BLaER1 (cell line): ENCODE measurements around the gene ENKD1.

ENCODE experiments used
- H3K27ac ChIP-seq: shearing (Covaris generic); formaldehyde crosslinking; 2 replicates; pipeline ENCODE4 v1.8.1; 2022
- H3K27me3 ChIP-seq: shearing (Covaris generic); formaldehyde crosslinking; 2 replicates; pipeline ENCODE4 v1.8.1; 2022
- H3K36me3 ChIP-seq: shearing (Covaris generic); formaldehyde crosslinking; 2 replicates; pipeline ENCODE4 v1.8.1; 2022
- H3K4me1 ChIP-seq: shearing (Covaris generic); formaldehyde crosslinking; 2 replicates; pipeline ENCODE4 v1.8.1; 2022
- H3K4me2 ChIP-seq: shearing (Covaris generic); formaldehyde crosslinking; 2 replicates; pipeline ENCODE4 v1.8.1; 2022
- H3K4me3 ChIP-seq: shearing (Covaris generic); formaldehyde crosslinking; 2 replicates; pipeline ENCODE4 v1.8.1; 2022
- H3K9ac ChIP-seq: shearing (Covaris generic); formaldehyde crosslinking; 2 replicates; pipeline ENCODE4 v1.8.1; 2022
- H3K9me3 ChIP-seq: shearing (Covaris generic); formaldehyde crosslinking; 2 replicates; pipeline ENCODE4 v1.8.1; 2022
- H4K20me1 ChIP-seq: shearing (Covaris generic); formaldehyde crosslinking; 2 replicates; pipeline ENCODE4 v1.8.1; 2022
- Cebpa-rat ChIP-seq: shearing (Covaris generic); IDR thresholded peaks from 2 replicates; pipeline ENCODE4 v1.8.1; 2022

ENKD1 gene

GRCh38 chr16:67666559-67667452 lies at the start of gene ENKD1, which contains the start of gene C16orf86:
TSS of gene ENKD1 (minus strand) at chr16:67666750. CDS start at chr16:67666442, 308 bp downstream.
TSS of gene C16orf86 (plus strand) at chr16:67666814. CDS start at chr16:67666971, 157 bp downstream.
- Histone ChIP-seq H3K9me3 (no peaks in the 10 kb centered on the region), H3K9ac (peak within 1 kb of the TSS; percentile 95), H3K4me3 (peak within 1 kb of the TSS; percentile 88), H3K4me2 (peak within 1 kb of the TSS; percentile 99), H3K4me1 (peaks cover 58% of the 10 kb centered on the region), H3K27me3 (no peaks in the 10 kb centered on the region), H4K20me1 (peaks cover 7% of the 10 kb centered on the region; the same call in 1 of the 2 replicates), H3K36me3 (peaks cover 19% of the 10 kb centered on the region), H3K27ac (peak within 1 kb of the TSS; percentile 97)
- TF ChIP-seq Cebpa-rat: no peak

GRCh38 chr16:67716097-67716496 lies 49.5 kb upstream of the ENKD1 start:
- Histone ChIP-seq H3K9ac (no peak overlapping the region), H3K4me2 (no peak overlapping the region)

GRCh38 chr16:67714522-67714921 lies 48.0 kb upstream of the ENKD1 start:
- Histone ChIP-seq H3K4me3 (no peak overlapping the region), H3K9me3 (no peaks in the 10 kb centered on the region), H3K27ac (no peak overlapping the region), H3K27me3 (no peaks in the 10 kb centered on the region), H3K36me3 (peaks cover 42% of the 10 kb centered on the region), H3K4me2 (peak overlapping the region; percentile 36), H3K4me1 (peaks cover 36% of the 10 kb centered on the region), H3K9ac (0 out of 2 replicates have a peak overlapping the region, but pooled peaks have one; percentile 15), H4K20me1 (peaks cover 70% of the 10 kb centered on the region)
- no peak for TF ChIP-seq Cebpa-rat

More at GRCh38 chr16:67716097-67716496, 49.5 kb upstream of the ENKD1 start:
- peaks cover 46% of the 10 kb centered on the region for H3K4me1 ChIP-seq
- peaks cover 29% of the 10 kb centered on the region; the same call in 1 of the 2 replicates for H3K36me3 ChIP-seq
- H3K27ac ChIP-seq: no peak overlapping the region
- no peak overlapping the region for H3K4me3 ChIP-seq
- TF ChIP-seq Cebpa-rat: no peak
- H3K27me3 ChIP-seq: no peaks in the 10 kb centered on the region
- H4K20me1 ChIP-seq: peaks cover 55% of the 10 kb centered on the region
- H3K9me3 ChIP-seq: no peaks in the 10 kb centered on the region

GRCh38 chr16:67713647-67714273 lies 47.2 kb upstream of the ENKD1 start:
- Histone ChIP-seq H3K4me3 (no peak overlapping the region), H4K20me1 (peaks cover 78% of the 10 kb centered on the region), H3K4me2 (no peak overlapping the region; the same call in 1 of the 2 replicates), H3K4me1 (peaks cover 36% of the 10 kb centered on the region), H3K9me3 (no peaks in the 10 kb centered on the region), H3K27me3 (no peaks in the 10 kb centered on the region), H3K9ac (0 out of 2 replicates have a peak overlapping the region, but pooled peaks have one; percentile 15), H3K27ac (no peak overlapping the region), H3K36me3 (peaks cover 48% of the 10 kb centered on the region)
- peak; percentile 5; the same call in 1 of the 2 replicates for TF ChIP-seq Cebpa-rat

GRCh38 chr16:67710607-67711006 lies 44.1 kb upstream of the ENKD1 start:
- Histone ChIP-seq H3K27me3 (no peaks in the 10 kb centered on the region), H3K4me3 (no peak overlapping the region), H3K9ac (no peak overlapping the region), H4K20me1 (peaks cover 63% of the 10 kb centered on the region), H3K4me1 (peaks cover 15% of the 10 kb centered on the region), H3K36me3 (peaks cover 54% of the 10 kb centered on the region), H3K4me2 (no peak overlapping the region), H3K9me3 (peaks cover 5% of the 10 kb centered on the region; the same call in 1 of the 2 replicates), H3K27ac (no peak overlapping the region)
- no peak for TF ChIP-seq Cebpa-rat

GRCh38 chr16:67709050-67709449 lies 42.5 kb upstream of the ENKD1 start:
- Histone ChIP-seq H3K9ac (no peak overlapping the region), H3K36me3 (peaks cover 58% of the 10 kb centered on the region), H4K20me1 (peaks cover 64% of the 10 kb centered on the region), H3K27me3 (no peaks in the 10 kb centered on the region), H3K9me3 (peaks cover 5% of the 10 kb centered on the region; the same call in 1 of the 2 replicates), H3K4me2 (no peak overlapping the region), H3K4me3 (no peak overlapping the region), H3K4me1 (peaks cover 3% of the 10 kb centered on the region), H3K27ac (no peak overlapping the region)
- TF ChIP-seq Cebpa-rat: no peak

- no peak overlapping the region for H3K4me3 ChIP-seq
- H3K36me3 ChIP-seq: peaks cover 51% of the 10 kb centered on the region
- H3K9me3 ChIP-seq: peaks cover 5% of the 10 kb centered on the region; the same call in 1 of the 2 replicates
- no peak for TF ChIP-seq Cebpa-rat
- H3K27ac ChIP-seq: no peak overlapping the region
- H3K27me3 ChIP-seq: no peaks in the 10 kb centered on the region
- no peak overlapping the region for H3K4me2 ChIP-seq
- peaks cover 4% of the 10 kb centered on the region; the same call in 1 of the 2 replicates for H3K4me1 ChIP-seq
- H4K20me1 ChIP-seq: peaks cover 64% of the 10 kb centered on the region
- H3K9ac ChIP-seq: no peak overlapping the region
Observed at GRCh38 chr16:67708368-67708771, 41.8 kb upstream of the ENKD1 start.

GRCh38 chr16:67707790-67708189 lies 41.2 kb upstream of the ENKD1 start:
- Histone ChIP-seq H3K4me3 (no peak overlapping the region), H3K4me2 (no peak overlapping the region), H3K9ac (no peak overlapping the region), H3K27me3 (no peaks in the 10 kb centered on the region), H3K9me3 (peaks cover 5% of the 10 kb centered on the region; the same call in 1 of the 2 replicates), H3K27ac (no peak overlapping the region), H3K36me3 (peaks cover 45% of the 10 kb centered on the region), H3K4me1 (peaks cover 8% of the 10 kb centered on the region; the same call in 1 of the 2 replicates), H4K20me1 (peaks cover 67% of the 10 kb centered on the region)
- TF ChIP-seq Cebpa-rat: no peak

GRCh38 chr16:67707210-67707609 lies 40.7 kb upstream of the ENKD1 start:
- H3K9ac ChIP-seq: no peak overlapping the region
- TF ChIP-seq Cebpa-rat: no peak
- no peak overlapping the region for H3K27ac ChIP-seq
- H3K9me3 ChIP-seq: peaks cover 5% of the 10 kb centered on the region; the same call in 1 of the 2 replicates
- peaks cover 73% of the 10 kb centered on the region for H4K20me1 ChIP-seq
- H3K4me2 ChIP-seq: no peak overlapping the region
- peaks cover 8% of the 10 kb centered on the region; the same call in 1 of the 2 replicates for H3K4me1 ChIP-seq
- H3K4me3 ChIP-seq: no peak overlapping the region
- peaks cover 45% of the 10 kb centered on the region for H3K36me3 ChIP-seq
- no peaks in the 10 kb centered on the region for H3K27me3 ChIP-seq
